ENCODE results near the gene GRM1.

GRM1 gene

GRCh38 chr6:146103416-146104072 is 74.7 kb downstream of the GRM1 start:
- DNase-seq = no peak

DNA sequence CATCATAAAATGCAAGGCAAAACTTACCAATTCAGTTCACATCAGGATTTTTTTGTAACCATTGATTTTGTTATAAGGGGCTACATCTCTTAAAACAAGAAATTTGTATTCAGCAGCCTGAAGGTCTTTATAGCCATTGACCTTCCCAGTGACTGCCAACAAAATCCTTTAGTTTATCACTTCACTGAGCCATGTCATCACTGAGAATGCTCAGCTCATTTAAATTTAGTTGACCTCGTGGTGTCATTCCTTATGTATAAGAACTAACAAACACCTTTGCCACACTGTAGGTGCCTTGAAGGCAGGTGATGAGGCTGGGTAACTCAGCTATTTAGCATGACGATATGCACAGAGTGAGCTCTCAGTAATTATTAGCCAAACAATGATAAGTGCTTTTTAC is 77.7 kb downstream of the GRM1 start:
- DNase-seq = no peak

- DNase-seq = no peak
Observed at GRCh38 chr6:146110990-146111389, 82.1 kb downstream of the GRM1 start.

DNA sequence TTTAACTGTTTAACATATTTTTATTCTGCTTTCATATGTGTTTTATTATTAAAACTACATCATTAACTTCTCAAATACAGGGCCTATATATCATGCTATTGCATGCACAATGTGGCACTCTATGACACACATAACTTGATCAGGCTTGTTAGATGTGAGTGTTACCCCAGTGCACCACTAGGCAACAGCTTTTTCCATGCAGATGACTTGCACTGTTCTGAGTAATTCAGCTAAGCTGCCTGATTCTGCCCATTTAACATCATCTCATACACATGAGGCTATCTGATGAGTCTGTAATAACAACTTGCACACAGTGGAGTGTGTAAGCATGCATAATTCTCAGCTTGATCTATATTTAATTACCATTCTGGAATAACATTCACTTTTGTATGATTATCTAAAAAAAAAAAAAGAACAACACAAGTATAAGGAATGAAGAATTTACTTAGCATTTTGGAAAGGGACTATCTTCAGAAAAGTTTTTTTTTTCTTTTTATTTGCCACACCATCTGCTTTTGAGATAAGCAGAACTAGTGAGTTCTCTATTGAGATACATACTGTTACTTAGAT is 83.1 kb downstream of the GRM1 start:
- DNase-seq = no peak

GRCh38 chr6:146113084-146113623 is 84.3 kb downstream of the GRM1 start:
- DNase-seq = no peak

DNA sequence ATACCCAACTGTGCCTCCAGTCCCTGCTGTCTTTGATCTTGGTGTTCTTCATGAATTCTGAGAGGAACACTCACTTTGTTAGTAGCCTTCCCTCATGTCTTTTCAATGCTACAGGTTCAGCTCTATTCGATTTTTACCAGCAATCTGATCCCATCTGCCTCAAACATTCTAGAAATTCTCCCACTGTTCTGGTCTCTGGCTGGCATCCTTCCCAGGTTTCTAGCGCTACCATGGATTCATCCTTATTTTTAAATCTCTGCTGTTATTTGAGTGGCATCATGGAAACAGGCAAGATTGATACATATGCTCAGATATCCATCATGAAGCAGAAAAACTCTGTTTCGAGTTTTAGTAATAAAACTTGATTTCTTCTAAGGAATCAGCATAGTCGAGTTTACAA is 94.8 kb downstream of the GRM1 start:
- DNase-seq = no peak

DNA sequence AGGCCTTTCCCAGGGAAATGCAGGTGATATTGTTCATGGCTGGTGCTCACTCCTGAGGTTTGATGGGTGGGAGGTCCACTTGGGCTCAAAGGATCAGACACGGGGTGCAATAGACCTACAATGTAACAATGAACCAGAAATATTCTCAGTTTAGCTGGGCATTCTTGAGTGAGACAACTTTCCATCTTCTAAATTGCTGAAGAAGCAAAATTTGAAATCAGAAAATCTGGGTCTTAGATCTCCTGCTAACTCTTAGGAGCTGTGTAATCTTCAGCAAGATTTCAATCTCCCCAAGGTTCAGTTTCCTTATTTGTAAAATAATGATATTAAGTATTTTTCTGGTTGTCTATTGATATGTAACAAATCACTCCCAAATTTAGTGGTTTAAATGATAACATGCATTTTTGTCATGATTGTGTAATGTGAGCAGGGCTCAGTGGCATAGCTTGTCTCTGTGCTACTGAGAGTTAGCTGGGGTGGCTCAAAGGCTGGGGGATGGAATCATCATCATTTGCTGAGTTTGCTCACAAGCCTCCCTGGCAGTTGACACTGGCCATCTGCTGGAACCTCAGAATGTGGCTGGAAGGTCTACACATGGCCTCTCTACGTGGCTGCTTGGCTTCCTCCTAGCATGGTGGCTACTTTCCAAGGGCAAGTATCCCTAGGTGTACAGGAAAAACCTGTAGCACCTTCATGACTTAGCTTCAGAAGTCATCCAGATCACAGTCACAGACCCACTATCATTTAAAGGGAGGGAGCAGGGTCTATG is 98.8 kb downstream of the GRM1 start:
- no peak for DNase-seq

- DNase-seq = no peak
Observed at GRCh38 chr6:146133866-146134265, 105.0 kb downstream of the GRM1 start.

DNA sequence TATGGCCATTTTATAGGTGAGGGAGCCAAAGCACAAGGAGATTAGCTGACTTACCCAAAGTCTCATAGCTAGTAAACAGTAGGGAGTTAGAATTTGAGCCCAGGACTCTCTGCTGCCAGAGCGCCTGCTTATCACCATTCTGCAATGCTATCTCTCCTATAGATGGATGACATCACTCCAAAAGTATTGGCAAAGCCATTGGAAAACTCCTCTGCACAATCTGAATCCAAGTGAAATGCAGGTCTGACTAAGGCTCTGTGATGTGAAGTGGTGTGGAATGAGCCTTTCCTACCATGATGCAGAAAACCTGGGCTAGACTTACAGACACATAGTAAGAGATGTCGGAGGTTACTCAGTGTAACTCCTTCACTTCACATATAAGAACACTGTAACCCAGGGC is 106.3 kb downstream of the GRM1 start:
- DNase-seq = no peak

GRCh38 chr6:146146836-146147235 is 118.0 kb downstream of the GRM1 start:
- no peak for DNase-seq

- DNase-seq = no peak
Observed at GRCh38 chr6:146149770-146150169, 120.9 kb downstream of the GRM1 start.

DNA sequence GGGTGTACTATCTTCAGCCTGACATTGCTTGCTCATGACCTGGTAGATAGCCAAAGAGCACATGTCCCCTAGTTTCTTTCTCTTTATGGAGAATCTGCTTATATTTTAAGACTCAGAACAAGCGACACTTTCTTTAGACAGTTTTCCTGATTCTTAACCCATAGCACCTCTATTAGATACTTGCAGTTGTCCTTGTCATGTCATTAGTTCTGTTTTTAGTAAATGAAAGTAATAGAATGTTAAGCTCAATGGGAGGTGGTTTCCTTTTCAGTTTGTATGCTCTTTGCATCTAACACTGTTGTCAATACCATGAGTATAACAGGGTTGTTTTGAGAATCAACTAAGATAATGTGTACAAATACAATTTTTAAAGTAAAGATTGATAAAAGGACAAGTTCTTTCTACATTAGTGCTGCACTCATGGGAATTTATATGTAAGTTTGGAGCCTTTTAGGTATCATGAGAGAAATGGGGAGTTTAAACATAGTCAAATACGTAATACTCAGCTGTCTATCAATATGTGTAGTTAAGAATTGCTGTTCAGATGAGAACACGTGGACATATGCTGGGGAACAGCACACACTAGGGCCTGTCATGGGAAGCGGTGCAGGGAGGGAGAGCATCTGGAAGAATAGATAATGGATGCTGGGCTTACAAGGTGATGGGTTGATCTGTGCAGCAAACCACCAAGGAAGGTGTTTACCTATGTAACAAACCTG is 124.3 kb downstream of the GRM1 start:
- no peak for DNase-seq

DNA sequence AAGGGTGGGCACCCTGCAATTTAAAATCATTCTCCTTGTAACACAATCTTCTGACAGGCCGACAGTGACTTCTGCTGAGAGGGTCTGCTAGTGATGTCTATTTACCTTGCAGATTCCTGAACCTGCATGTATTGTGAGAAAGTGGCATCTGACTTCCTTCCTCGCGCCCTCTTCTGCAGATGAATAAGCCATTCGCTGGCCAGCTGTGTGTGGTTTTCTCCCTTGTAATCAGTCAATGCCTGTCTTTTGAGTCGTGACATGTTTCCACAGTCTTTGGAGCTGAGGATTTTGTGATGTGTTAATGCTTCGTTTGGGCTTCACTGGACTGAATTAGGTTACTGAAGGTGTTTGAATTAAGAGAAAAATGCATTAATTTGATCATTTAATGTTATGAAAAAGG is 125.3 kb downstream of the GRM1 start:
- DNase-seq = no peak

DNA sequence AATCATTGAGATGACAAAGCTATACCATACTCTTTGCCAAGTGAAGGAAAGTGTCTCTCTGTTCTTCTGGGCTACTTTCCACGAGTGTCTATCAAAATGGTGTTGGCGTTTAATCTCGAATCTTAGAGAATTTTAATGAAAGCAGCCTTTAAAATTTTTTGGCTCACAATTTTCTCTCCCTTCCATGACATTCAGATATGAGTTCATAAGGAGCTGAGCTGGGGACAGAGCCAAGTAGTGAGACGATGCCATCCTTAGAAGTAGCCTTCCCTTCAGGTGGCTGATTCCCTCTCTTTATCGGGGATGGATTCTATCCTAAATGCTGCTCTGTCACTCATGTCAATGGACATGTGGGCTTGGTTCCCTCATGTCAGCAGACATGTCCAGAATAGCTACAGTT is 132.8 kb downstream of the GRM1 start:
- DNase-seq = no peak

DNA sequence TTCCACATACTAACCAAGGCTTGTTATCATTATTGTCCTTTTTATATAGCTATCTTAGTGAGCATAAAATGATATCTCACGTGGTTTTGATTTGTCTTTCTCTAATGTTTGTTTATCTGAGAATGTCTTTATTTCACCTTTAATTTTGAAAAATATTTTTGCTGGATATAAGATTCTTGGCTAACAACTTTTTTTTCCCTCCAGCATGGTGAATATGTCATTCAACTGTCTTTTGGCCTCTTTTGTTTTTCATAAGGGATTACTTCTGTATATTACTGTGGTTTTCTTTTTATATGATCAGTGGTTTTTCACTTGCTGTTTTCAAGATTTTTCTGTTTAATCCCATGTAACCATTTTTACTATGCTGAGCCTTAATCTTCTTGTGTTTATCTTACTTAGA is 141.0 kb downstream of the GRM1 start:
- DNase-seq = no peak

GRCh38 chr6:146177785-146178184 is 148.9 kb downstream of the GRM1 start:
- DNase-seq = no peak

DNA sequence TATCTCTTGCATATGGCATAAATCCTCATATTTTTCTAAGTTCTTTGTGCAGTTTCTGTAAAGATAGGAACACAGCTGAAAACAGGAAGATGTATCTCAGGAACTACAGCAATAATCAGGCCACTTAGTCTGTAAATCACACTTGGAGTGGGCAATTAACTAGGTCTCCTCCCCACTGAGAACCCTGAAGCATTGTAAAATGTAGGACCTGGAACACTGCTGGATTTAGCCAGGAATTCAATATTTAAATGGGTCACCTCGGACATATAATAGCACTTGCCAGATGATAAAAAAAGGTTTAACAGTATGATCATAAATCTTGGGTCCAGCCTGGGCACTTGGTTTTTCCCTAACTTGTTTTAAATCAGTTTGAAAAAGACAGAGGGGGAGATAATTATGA is 155.0 kb downstream of the GRM1 start:
- no peak for DNase-seq

DNA sequence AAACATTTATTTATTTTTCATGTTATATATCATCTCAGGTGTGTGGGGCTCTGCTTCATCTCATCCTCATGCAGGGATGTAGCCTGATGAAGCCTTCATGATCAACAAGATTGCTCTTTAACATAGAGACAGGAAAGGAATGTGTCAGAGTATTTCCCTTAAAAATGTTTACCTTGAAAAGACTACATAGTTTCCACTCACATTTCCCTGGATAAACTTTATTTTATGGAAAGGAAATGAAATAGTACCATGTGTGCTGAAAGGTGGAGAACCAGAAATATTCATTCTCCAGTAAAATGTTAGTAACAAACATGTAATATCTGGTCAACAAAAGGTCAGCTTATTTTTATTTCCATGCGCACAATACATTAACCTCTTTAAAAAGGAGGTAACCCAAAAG is 155.8 kb downstream of the GRM1 start:
- DNase-seq = no peak

DNA sequence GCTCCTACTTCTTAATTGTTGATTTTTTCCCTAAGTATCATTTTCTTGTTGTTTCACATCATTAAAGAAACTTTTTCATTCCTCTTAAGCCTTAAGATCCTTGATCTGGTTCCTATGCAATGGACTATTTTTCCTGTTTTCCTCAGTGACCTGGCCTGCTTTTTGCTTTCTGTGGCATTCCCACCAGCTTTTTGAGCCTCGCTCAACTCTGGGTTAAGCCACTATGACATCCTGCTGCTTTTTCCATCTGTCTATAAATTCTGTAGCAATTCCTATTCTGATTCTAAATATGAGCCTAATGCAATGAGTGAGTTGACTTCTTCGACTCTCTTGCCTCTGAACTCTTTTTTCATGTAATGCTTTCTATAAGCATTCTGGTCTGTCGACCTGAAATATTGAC is 160.3 kb downstream of the GRM1 start:
- DNase-seq = no peak

GRCh38 chr6:146190581-146190980 is 161.7 kb downstream of the GRM1 start:
- no peak for DNase-seq

GRCh38 chr6:146191166-146191565 is 162.3 kb downstream of the GRM1 start:
- peak; percentile 1 for DNase-seq

DNA sequence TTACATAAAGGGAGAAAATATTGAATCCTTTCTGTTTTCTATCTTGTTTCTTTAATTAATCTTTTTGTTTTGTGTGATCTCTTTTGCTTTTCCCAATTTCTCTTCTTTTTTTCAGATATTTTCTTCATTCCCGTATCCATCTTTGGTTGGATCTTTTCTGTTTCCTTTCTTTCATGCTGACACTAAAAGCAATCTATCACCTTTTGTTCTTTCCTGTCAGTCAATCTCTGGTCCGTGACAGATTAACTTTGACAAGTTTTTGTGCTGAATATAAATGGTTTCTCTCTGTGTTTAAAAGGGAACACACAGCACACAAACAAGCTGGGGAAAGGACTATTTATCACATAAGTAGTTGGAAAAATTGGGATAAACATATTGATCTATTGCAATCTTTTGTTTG is 162.8 kb downstream of the GRM1 start:
- DNase-seq = peak; percentile 64

- no peak for DNase-seq
Observed at GRCh38 chr6:146194434-146194833, 165.6 kb downstream of the GRM1 start.

Data from eye (tissue), 1 donor.